Left lung (tissue), 10 donors: Measurements from ENCODE around the gene LRMDA. TPM values are rescaled to one million over a fixed set of nuclear protein-coding genes. Genes with fewer than 3 reads are reported as not detected.

Experiments
- ATAC-seq: fragments of 200-7000 bp; cut with Tn5 transposase; one replicate; pipeline ENCODE4 v1.9.1; 2020; ENCODE audit warnings: moderate library complexity
- DNase-seq, 4 donors: peaks; one replicate each; pipeline ENCODE4 v3.0.0-alpha.2; 2013 to 2020
- H3K27ac ChIP-seq, 2 donors: fragments of 200-600 bp; sonication (generic) in 1 of 2; one replicate each; pipeline versions ENCODE4 v1.5.0 to v1.8.0; 2020 to 2021
- H3K27me3 ChIP-seq, 2 donors: fragments of 200-600 bp; sonication (generic) in 1 of 2; one replicate each; pipeline versions ENCODE4 v1.5.0 to v1.8.0; 2020 to 2021
- H3K36me3 ChIP-seq, 2 donors: fragments of 200-600 bp; sonication (generic) in 1 of 2; one replicate each; pipeline versions ENCODE4 v1.5.0 to v1.8.0; 2020 to 2021
- H3K4me1 ChIP-seq, 2 donors: fragments of 200-600 bp; one replicate each; pipeline ENCODE4 v1.8.0; 2021
- H3K4me3 ChIP-seq, 2 donors: fragments of 200-600 bp; sonication (generic) in 1 of 2; one replicate each; pipeline versions ENCODE4 v1.5.0 to v1.8.0; 2020 to 2021; ENCODE audit warnings: mild to moderate bottlenecking in 1 of 2
- H3K9me3 ChIP-seq, 2 donors: fragments of 200-600 bp; sonication (generic) in 1 of 2; one replicate each; pipeline versions ENCODE4 v1.5.0 to v1.8.0; 2020 to 2021
- intact Hi-C, 2 donors: fragments of 100-400 bp; cut with DNase I; formaldehyde crosslinking; loops; one replicate each; pipeline versions ENCODE4 v1.11.2 to v1.14.2; 2022
- polyA plus RNA-seq, 6 donors: library from polyadenylated mRNA; unstranded; fragments of 120-200 nt; gene quantifications; one replicate each; pipeline ENCODE4 v1.2.1, GENCODE V29; 2013; ENCODE audit not compliant: insufficient read length in 6 of 6
- total RNA-seq, 2 donors: library from RNA; stranded (reverse); fragmentation: NEBNext Ultra II Directional; extraction: Animal tissue kit (Norgen Biotek cat#: 25700); gene quantifications; one replicate each; pipeline ENCODE4 v1.2.1, GENCODE V29; 2021
- TF ChIP-seq, protein P1 (sequence below), 2 donors: fragments of 200-600 bp; sonication (generic) in 1 of 2; IDR thresholded peaks; one replicate each; pipeline versions ENCODE4 v1.5.0 to v1.8.0; 2021; ENCODE audit warnings: antibody characterized with exemption in 2 of 2
- donor health status: DM: no; HTN: yes; CAD: no.
- donor health status: DM: no; HTN: no; CAD: no.

Gene LRMDA
- total and polyA plus RNA-seq, 8 donors = 13.9 to 23.6 (median 18.7) TPM

- H3K4me1 ChIP-seq = no peaks in the 10 kb centered on the region
- ATAC-seq = peak; percentile 68
- no peaks in the 10 kb centered on the region for H3K9me3 ChIP-seq
- DNase-seq = no peak
- no peaks in the 10 kb centered on the region for H3K27me3 ChIP-seq
- H3K27ac ChIP-seq = peak overlapping the region in 1 of 2 donors; percentile 52
- no peaks in the 10 kb centered on the region for H3K36me3 ChIP-seq
- TF ChIP-seq, protein P1, sequence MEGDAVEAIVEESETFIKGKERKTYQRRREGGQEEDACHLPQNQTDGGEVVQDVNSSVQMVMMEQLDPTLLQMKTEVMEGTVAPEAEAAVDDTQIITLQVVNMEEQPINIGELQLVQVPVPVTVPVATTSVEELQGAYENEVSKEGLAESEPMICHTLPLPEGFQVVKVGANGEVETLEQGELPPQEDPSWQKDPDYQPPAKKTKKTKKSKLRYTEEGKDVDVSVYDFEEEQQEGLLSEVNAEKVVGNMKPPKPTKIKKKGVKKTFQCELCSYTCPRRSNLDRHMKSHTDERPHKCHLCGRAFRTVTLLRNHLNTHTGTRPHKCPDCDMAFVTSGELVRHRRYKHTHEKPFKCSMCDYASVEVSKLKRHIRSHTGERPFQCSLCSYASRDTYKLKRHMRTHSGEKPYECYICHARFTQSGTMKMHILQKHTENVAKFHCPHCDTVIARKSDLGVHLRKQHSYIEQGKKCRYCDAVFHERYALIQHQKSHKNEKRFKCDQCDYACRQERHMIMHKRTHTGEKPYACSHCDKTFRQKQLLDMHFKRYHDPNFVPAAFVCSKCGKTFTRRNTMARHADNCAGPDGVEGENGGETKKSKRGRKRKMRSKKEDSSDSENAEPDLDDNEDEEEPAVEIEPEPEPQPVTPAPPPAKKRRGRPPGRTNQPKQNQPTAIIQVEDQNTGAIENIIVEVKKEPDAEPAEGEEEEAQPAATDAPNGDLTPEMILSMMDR (IDR thresholded peaks at IDR 0.05) = no peak
- H3K4me3 ChIP-seq = no peak overlapping the region
- intact Hi-C loops = no loop called here
These were observed 1127.8 kb downstream of the LRMDA start for GRCh38 chr10:76558996-76559891.

DNA sequence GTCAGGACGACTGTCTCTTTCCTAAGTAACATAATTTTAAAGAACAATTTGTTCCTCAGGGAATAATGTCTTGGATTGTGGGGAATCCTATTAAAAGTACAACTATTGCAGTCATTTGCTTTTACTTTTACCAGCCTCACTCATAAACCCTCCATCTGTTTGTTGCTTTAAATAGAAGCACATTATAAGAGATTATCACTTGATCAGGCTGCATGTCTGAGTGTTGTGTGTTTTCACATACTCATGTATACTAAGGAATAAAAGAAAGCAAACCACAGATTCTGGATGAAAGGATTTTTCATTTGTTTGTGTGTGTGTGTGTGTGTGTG is 1128.4 kb downstream of the LRMDA start:
- Histone ChIP-seq H3K4me3 (no peak overlapping the region), H3K27me3 (no peaks in the 10 kb centered on the region), H3K9me3 (no peaks in the 10 kb centered on the region), H3K27ac (peak overlapping the region in 1 of 2 donors; percentile 52), H3K4me1 (no peaks in the 10 kb centered on the region), H3K36me3 (no peaks in the 10 kb centered on the region)
- TF ChIP-seq, protein P1 (IDR thresholded peaks at IDR 0.05) = no peak
- no peak for DNase-seq
- intact Hi-C loops = no loop called here
- ATAC-seq = peak; percentile 8

DNA sequence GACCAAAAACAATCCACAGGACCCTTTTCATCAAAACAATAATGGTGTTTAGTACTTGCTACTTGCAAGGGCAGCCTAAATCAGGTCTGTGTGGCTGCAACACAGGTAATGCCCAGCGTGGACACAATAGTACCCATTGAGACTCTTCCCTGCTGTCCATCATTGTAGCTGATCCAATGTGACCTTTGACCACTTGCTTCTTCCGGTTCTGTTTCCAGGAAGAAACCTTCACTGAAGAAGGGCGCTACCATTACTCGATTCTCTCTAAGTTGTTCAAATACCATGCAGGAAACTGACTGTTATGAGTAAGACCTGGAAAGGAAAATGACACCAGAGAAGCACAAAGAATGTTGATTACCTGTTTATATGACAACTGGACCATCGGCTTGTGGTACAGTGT is 1128.9 kb downstream of the LRMDA start:
- no peak for DNase-seq
- TF ChIP-seq, protein P1 (IDR thresholded peaks at IDR 0.05) = no peak
- ATAC-seq = no peak
- H3K27ac ChIP-seq = peak overlapping the region in 1 of 2 donors; percentile 52
- no peak overlapping the region for H3K4me3 ChIP-seq
- intact Hi-C loops = no loop called here
- H3K27me3 ChIP-seq = no peaks in the 10 kb centered on the region
- H3K9me3 ChIP-seq = no peaks in the 10 kb centered on the region
- H3K4me1 ChIP-seq = no peaks in the 10 kb centered on the region
- H3K36me3 ChIP-seq = no peaks in the 10 kb centered on the region

DNA sequence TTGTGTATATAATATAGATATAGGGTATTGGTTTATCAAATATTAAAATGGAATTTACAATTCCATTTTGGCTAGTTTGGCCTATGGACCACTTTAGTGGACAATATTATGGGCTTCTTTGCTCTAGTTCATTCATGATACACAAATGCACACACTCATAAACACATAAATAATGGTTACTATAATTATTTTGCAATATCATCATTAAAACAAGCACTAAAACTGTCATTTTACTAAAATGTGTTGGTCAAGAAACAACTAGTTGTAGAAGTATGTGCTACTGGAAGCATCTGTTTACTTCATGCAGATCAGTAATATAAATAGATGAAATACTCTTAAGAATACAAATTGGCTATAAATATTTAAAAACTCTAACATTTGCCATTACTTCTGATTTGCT is 1131.9 kb downstream of the LRMDA start:
- intact Hi-C loops = no loop called here
- no peaks in the 10 kb centered on the region for H3K4me1 ChIP-seq
- H3K9me3 ChIP-seq = no peaks in the 10 kb centered on the region
- no peaks in the 10 kb centered on the region for H3K36me3 ChIP-seq
- TF ChIP-seq, protein P1 (IDR thresholded peaks at IDR 0.05) = no peak
- H3K27ac ChIP-seq = no peak overlapping the region
- no peak overlapping the region for H3K4me3 ChIP-seq
- H3K27me3 ChIP-seq = no peaks in the 10 kb centered on the region
- no peak for DNase-seq
- no peak for ATAC-seq

- intact Hi-C loops = no loop called here
- no peak for ATAC-seq
- Histone ChIP-seq H3K4me1 (no peaks in the 10 kb centered on the region), H3K27ac (no peak overlapping the region), H3K9me3 (peaks cover 0 to 14% of the 10 kb centered on the region in 2 donors), H3K4me3 (no peak overlapping the region), H3K36me3 (no peaks in the 10 kb centered on the region), H3K27me3 (no peaks in the 10 kb centered on the region)
- no peak for DNase-seq
- TF ChIP-seq, protein P1 (IDR thresholded peaks at IDR 0.05) = no peak
These were observed 1140.6 kb downstream of the LRMDA start for GRCh38 chr10:76572021-76572420.
